T-helper 2 cell (primary cell): Measurements from ENCODE around the gene RASSF8.

Source experiments
- DNase-seq, 5 experiments: peaks; one replicate each; pipeline versions ENCODE4 v3.0.0 to v3.0.0-alpha.2; 2012 to 2022

Gene RASSF8

DNA sequence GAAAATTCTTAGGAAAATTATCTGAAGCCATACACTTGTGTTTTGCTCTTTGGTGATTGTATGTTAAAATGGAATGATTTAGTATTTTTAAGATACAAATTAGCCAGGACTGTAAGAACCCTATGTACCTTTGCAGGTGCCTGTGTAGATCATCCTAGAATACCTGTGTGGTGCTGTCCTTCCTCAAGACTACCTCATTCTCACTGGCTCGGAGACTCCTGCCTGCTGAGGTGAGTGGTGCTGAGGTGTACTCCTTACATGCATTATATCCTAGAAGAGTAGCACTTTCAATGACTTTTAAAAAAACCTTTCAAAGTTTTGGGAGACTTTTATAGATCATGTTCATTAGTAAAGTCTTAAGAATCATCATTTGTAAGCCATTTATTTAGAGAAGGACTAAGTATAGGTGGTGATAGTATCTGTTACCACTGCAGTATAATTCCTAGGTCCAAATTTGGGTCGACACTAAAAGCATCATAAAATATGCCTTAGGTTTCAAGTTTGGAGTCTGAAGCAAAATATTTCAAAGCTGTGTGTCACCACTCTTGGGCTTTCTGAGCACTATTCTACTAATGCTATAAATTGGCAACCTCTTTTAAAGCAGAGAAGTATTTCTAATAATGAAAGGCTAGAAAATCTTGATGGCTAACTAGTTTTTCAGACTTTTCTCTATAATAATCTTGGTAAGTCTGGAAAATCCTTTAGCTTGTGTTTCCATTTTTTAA is 36.6 kb downstream of the RASSF8 start:
- DNase-seq: no peak

DNA sequence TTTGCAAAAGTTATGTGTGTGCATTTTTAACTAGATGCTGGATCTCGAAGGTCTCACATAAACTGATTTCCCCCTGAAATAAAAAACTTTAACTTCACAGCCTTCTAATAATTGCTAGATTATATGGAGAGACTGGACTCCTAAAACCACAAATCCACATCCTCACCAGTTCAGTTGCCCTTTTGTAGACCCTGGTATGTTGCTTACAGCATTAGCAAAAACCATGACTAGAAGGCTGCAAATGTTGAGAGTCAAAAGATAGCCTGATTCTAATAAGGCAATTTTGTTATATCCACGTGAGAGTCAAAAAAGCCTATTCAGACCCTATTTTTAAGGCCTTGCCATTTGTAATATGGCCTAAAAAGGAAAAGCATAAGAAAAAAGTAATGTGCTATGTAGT is 37.4 kb downstream of the RASSF8 start:
- no peak for DNase-seq

DNA sequence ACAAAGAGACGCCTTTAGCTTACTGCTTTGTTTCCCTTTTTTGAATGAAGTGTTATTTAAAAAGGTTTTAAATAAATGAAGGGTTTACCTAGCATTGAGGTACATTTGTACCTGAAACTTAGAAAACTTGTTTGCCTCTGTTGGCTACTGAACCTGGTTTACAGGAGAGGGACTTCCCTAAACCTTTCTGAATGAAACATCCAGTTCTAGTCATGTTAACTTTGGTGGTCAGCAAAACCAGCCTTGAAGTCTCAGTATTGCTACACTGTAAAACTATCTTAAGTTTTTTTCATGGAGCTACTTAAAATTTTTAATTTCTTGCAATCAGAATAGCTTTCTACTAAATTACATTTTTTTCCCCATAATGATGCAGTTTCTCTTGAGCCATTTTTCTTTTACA is 38.2 kb downstream of the RASSF8 start:
- DNase-seq: no peak

DNA sequence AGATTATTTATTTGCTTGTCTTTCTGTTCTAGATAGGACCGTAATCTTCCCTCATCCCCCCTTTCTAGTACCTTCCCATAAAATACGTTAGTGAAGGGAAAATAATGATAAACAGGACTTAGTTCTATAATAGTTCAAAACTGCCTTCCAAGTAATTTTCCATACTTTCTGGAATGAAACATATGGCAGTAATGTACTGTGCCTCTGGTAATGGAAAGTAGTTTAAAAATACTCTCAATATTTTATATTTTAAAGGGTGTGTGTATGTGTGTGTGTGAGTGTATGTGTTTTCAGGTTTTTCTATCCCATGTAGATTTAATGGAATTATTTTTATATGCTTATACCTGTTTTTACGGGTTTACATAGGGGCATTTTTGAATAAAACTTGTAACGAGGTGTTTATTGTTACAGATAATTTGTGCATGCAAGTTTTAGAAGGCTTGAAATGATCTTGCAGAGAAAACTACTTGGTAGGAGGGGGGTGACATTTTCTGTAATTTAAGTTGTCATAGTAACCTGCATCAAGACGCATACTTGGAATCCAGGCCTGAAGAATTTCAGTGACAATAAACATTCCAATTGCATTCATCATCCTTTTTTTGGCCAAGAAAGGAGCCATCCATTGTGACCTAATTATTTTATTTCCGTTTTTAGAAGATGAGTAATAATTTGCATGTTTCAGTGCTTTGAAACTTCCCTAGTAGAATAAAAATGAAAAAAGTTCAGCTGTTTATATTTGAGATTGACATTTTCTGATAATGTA is 38.9 kb downstream of the RASSF8 start:
- DNase-seq: no peak

DNA sequence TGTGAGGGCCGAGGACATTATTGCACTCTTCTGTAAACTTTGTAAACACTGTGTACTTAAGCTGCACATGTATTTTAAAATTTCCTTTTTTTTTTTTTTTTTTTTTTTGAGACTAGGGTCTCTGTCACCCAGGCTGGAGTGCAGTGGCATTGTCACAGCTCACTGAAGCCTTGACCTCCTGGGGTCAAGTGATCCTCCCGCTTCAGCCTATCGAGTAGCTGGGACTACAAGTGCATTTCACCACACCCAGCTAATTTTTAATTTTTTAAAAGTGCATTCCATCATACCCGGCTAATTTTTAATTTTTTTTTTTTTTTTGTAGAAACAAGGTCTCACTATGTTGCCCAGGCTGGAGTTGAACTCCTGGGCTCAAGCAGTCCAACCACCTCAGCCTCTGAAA is 42.4 kb downstream of the RASSF8 start:
- no peak for DNase-seq

DNA sequence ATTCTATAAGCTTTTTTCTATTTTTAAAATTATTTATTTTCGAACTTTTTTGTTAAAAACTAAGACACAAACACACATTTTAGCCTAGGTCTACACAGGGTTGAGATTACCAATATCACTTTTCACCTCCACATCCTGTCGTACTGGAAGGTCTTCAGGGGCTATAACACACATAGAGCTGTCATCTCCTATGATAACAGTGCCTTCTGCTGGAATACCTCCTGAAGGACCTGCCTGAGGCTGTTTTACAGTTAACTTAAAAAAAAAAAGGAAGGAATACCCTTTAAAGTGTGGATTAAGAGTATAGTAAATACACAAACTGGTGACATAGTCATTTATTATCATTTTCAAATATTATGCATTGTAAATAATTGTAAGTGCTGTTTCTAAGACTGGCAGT is 43.0 kb downstream of the RASSF8 start:
- DNase-seq: no peak

DNA sequence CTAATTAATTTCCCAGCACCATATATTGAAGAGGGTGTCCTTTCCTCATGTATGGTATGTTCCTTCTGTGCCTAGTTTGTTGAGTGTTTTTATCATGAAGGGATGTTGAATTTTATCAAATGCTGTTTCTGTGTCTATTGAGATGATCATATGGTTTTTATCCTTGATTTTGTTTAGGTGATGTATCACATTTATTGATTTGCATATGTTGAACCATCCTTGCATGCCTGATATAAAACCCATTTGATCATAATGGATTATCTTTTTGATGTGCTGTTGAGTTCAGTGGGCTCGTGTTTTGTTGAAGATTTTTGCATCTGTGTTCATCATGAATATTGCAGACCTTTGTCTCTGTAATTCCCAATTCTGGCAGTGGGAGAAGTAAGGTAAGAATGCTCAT is 44.6 kb downstream of the RASSF8 start:
- DNase-seq: no peak

DNA sequence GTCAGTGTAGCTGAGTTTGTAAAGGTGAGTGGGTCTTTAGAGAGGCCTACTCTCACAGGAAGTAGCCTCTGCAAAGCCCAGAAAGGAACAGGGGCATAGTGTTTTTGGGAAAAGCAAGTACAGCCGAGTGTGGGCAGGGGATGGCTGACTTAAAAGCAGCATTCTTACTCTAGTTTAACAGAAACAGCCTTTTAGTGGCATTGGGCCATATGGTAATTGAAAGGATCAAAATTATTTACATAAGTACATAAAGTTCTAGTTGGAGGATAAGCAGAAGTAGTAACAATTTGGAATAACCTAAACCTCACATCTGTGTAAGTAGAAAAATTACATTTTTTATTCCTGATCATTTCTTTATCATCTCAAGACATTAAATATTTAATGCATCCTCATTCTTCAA is 49.1 kb downstream of the RASSF8 start:
- no peak for DNase-seq

DNA sequence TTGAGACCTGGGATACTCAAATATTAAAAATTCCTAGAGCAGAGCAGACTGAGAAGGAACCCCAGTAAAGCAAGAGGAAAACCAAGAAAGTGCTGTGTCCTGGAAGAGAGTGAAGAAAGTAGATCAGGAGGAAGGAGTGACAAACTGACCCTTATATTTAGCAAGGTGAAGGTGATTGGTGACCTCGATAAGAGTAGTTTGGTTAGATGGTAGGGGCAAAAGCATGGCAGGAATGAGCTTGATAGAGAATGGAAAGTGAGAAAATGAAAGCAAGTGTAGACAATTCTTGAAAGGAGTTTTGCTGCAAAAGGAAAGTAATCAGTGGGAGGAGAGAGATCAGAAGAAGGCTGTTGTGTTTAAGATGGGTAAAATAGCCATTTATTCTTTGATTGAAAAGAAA is 51.1 kb downstream of the RASSF8 start:
- DNase-seq: no peak

DNA sequence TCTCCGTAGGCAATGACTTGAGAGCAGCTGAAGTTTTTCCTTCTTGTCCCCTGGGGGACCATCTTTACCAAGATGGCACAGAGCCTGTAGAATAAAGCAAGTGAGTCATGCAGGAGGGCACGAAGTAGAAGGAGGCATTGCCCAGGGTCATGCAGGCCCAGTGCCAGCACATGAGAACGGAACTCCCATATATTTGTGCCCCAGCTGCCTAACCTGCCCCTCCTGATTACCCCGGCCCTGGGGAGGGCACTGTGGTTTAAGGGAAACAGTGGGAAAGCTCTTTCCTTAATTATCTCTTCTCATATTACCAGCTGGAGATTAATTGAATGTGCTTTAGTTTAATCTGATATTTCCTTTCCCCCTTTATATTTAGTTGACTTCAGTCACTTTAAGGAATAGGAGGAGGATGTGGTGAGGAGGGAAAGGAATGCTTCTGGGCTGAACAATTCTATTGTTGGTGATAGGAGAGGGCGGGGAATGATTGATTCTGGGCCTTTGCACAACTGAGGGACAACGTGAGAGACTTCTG is 51.9 kb downstream of the RASSF8 start:
- DNase-seq: no peak

DNA sequence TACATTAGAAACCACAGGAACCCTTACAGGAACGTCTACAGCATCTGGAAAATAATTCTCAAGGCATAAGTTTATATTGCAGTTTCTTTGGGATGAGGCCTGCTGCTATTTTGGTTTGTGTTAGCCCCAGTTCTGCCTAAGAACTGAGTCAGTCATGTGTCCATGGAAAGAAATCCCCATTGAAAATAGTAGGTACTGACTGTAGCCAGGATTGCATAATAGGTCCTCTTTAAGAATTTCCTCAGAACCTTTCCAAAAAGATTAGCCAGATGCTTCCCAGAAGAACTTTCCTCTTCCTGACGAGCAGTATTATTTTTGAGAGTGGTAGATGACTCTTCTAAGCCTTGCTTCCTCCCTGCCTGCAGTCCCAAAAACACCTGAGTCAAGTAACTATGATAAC is 52.6 kb downstream of the RASSF8 start:
- DNase-seq: no peak

DNA sequence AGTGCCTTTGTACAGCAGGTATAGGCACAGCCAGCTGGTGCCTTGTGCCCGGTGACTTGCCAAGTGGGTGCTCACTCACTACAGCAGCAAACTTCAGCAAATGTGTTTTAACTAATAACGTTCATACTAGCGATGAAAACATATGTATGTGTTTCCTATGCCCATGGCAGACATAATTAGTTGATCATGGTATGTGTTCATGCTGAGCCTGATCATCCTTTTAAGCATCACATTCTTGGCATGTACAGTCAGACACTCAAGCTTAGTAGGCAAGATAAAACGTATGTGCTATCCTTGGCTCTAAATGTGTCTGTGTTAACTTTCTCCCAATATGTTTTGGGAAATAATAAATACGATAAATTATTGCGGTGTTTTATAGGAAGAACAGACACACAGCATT is 55.6 kb downstream of the RASSF8 start:
- no peak for DNase-seq

DNA sequence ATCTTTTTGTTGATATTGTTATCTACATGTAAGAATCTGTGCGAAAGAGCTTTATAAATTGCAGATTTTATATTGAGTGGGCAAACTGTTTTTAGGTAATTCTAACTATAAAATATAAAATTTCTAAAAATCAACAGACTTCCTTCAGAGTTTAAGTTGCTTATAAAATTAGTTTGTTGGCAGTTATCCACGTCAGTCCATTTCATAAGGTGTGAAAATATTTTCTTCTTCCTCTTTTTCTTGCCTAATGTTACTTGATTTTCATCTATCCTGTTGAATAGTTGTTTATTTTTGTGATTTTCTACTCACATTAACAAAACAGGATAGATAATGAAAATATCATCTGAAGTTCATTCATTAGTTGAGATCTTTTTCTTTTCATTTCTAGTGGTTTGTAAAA is 58.0 kb downstream of the RASSF8 start:
- no peak for DNase-seq

DNA sequence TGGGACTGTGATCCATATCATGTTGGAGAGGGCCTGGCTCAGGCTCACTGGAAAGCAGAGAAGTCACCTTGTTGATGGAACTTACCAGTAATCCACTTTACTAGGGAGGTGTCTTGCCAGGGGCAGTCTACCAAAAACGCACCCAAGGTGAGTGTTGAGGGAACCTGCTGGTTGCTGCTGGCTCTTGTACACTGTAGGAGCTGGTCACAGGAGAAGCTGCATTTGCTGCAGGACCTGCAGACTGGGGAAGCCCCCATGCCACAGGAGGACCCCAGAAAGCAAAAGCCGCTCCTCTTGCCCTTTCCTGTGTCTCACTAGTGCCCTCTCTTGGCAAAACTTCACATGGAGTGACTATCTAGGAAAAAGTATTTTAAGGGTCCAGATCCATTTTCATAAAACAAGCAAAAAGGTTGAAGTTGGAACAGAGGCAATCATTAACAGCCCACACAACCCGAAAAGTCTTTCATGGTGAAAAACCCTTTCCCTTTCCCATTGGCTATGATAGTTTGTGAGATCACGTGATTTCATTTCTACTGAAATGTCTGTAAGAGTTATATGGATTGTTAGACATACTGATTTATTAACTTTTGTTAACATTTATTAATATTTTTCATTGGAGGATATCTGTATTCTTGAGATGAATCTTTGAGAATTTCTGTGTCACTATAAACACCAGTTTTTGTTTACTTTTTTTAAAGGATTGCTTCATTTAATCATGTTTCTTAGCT is 59.2 kb downstream of the RASSF8 start:
- peak in 1 of 5 experiments; percentile 2 for DNase-seq

DNA sequence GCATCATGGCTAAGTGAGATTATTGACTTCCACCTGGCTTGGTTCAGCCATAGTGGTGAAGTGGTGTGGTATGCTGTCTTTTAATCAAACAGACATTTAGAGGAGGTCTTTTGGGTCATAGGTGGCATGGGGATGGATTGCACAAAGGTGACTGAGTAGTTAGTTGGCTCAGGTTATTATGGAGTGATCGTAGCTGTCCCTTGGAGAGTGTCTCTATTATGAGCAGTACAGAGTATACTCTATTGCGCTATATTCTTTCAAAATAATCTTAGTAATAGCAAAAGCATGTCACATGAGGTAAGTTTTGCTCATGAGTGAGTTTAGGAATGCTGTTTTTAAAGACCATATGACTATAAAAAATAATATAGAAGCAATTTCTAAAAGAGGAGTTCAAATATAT is 60.4 kb downstream of the RASSF8 start:
- DNase-seq: no peak

DNA sequence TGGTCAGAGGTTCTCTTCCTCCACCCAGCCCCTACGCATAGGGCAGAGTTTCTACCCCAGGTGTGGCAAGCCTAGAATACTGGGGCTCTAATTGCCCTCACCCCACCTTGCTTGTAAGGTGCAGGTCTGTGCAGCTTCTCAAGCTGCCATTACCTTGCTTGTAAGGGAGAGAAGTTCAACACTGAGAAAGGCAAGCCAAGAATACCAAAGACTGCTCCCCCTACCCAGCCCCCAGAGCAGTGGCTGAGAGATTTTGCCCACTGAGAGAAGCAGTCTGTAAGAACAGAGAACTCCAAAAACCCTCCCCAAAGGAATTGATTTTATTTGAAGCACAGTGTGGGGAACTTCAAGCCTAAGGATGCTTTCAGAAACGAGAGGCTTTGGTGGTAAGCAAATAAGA is 63.1 kb downstream of the RASSF8 start:
- no peak for DNase-seq

DNA sequence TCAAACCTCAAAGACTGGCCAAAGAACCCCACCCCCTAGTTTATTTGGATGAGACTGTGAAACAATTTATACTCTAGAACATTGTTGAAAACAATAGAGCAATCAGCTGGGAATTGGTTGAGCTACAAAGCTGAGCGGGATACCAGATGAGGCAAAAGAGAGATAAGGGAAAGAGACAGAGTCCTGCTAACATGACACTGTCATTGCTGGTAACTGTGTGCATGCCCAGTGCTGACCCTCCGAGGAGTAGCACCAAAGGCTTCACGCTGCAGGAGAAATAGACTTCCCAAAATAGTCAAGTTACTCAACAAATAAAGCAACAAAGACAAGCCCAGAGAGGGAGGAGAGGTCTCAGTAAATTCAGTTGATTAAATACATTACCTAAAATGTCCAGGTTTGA is 63.6 kb downstream of the RASSF8 start:
- no peak for DNase-seq

DNA sequence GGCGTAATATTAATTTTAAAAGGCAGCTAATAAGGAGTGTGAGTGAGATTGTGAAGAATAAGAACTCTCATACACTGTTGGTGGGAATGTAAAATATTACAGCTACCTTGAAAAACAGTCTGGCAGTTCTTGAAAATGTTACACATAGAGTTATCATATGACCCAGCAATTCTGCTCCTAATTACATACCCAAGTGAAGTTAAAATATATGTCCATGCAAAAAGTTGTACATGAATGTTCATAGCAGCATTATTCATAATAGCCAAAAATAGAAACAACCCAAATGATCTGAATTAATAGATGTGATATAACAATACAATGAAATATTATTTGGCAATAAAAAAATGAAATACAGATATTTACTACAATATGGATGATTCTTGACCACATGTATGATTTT is 68.2 kb downstream of the RASSF8 start:
- no peak for DNase-seq

DNA sequence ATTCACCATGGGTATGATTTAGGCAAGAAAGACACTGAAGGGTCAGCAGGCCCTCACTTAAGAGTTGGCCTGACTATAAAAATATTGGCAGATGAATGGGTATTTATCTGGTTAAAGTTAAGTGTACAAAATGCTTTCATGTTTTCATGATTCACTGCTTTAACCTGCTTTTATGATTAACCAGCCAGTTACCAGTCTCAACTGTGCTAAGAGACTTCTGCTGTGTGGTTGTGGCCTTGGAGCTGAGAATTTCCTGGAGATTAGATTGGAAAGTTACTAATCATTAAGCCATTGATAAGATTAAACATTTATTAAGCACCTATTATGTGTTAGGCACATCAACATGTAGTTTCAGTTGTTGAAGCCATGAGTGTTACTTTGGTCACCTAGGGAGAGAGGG is 68.9 kb downstream of the RASSF8 start:
- no peak for DNase-seq

DNA sequence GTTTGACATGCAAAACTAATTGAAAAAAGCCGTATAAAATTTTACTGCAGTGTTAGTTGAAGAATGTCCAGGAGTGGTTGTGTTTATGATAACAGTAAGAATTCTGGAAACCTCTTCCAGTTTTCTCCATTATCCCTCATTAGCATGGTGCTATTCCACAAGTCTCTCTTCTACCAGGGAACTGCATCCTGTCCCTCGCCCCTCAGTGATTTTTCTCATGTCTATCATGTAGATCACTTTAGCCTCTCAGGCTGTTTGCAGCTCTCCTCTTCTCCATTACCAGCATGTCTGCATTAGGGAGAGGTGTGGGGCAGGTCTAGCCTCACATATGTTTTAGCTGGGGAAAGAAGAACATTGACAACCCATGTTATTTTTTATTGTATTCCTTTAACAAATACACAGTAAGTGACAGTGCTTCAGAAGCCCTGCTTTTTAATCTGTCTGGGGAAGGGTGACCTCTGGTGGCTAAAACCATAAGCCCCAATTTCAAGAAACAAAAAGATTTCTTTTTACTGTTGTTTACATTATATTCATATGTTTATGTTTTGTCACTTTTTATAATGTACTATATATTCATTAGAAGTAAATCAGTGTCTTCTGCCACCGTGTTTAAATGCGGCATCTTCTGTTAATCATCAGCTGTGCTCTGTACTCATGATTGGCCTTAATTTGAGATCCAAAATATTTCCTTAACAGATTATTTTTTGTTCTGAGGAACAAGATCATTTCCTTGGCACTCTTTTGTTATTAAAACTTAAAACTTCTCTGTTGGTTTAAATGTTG is 70.7 kb downstream of the RASSF8 start:
- peak in 1 of 5 experiments; percentile 33 for DNase-seq

DNA sequence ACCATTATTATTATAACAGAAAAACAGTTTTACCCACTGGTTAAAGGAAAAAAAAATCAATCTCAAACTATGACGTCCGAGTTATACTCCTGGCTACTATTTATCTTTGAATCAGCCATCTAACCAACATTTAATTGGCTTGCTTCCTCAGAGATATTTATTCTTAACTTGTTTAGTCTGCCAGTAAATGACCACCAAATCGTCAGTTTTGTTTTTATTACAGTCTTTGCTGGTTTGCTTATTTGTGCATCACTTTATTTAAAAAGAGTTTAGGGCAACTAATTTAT is 71.2 kb downstream of the RASSF8 start:
- DNase-seq: no peak

DNA sequence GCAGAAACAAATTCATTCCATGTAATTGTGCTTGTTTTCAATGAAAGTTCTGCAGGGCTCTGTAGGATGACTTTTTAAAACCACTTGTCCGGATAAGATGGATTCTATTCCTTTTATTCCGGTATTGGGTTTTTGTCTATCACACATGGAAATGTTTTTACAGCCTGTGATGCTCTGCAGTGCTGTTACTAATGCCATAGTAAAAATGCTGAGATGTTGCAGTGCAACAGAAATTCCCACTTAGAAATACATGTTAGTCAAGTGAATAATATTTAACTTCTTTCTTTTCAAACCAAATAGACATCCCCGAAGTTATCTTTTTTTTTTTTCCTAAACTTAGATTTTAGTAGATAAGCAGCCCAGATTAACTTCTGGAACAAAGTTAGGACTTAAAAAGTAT is 71.9 kb downstream of the RASSF8 start:
- DNase-seq: no peak

DNA sequence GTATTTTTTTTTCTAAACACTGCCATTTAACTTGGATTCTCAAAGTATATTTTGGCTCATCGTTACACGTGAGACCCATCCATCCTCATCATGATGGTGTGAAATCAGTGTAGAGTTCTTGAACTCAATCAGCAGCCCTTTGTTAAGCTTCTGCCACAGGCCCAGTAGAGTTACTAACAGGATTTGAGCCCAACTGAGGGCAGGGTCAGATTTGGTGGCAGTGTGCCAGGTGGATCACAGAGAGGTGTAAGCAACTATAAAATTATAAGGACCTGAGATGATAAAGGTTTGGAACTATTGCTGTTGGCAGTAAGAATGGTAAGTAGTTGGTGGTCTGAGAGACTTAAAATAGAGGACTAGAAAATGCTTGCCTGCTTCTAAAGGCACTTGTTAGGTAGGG is 72.8 kb downstream of the RASSF8 start:
- DNase-seq: no peak
